AG09309 (cell line): ENCODE data around the gene VSTM4.

Experiments used
- DNase-seq: peaks from one replicate; pipeline ENCODE4 v3.0.0-alpha.2; 2010; ENCODE audit warnings: low read depth
- H3K4me3 ChIP-seq: 2 replicates; pipeline ENCODE4 v1.5.1; 2011; ENCODE audit warnings: mild to moderate bottlenecking, low read depth, low read length, moderate library complexity; ENCODE audit not compliant: control insufficient read depth
- CTCF ChIP-seq: IDR thresholded peaks from 2 replicates; pipeline ENCODE4 v1.5.1; 2011; ENCODE audit warnings: mild to moderate bottlenecking, low read depth, low read length, inconsistent platforms; ENCODE audit not compliant: insufficient read depth, control insufficient read depth; ENCODE audit errors: missing control alignments

VSTM4 gene

GRCh38 chr10:49076319-49076718 is 39.0 kb downstream of the VSTM4 start:
- no peak for TF ChIP-seq CTCF
- DNase-seq: no peak
- no peak overlapping the region for H3K4me3 ChIP-seq

GRCh38 chr10:49075743-49076142 is 39.6 kb downstream of the VSTM4 start:
- no peak for TF ChIP-seq CTCF
- no peak for DNase-seq
- H3K4me3 ChIP-seq: no peak overlapping the region

- no peak for DNase-seq
- TF ChIP-seq CTCF: no peak
- no peak overlapping the region for H3K4me3 ChIP-seq
These were observed 40.3 kb downstream of the VSTM4 start for GRCh38 chr10:49074836-49075682.

- no peak for TF ChIP-seq CTCF
- no peak overlapping the region for H3K4me3 ChIP-seq
- no peak for DNase-seq
These were observed 43.0 kb downstream of the VSTM4 start for GRCh38 chr10:49072166-49072885.

- TF ChIP-seq CTCF: no peak
- no peak overlapping the region for H3K4me3 ChIP-seq
- no peak for DNase-seq
These were observed 44.1 kb downstream of the VSTM4 start for GRCh38 chr10:49071160-49071761.

GRCh38 chr10:49070701-49071100 is 44.6 kb downstream of the VSTM4 start:
- no peak for TF ChIP-seq CTCF
- DNase-seq: no peak
- no peak overlapping the region for H3K4me3 ChIP-seq
